K562 (cell line): ENCODE measurements around the gene CHPF2.

Experiments
- BDP1 ChIP-seq: IDR thresholded peaks from 3 replicates; pipeline ENCODE4 v1.6.1; 2011; ENCODE audit not compliant: insufficient read length, insufficient read depth
- CBX3 ChIP-seq, 2 experiments: IDR thresholded peaks; 1 replicate in 1 of 2; 2 replicates in 1 of 2; pipeline ENCODE4 v1.6.1; 2012; ENCODE audit warnings: inconsistent platforms in 2 of 2, low read length in 2 of 2, borderline replicate concordance in 1 of 2, control low read depth in 1 of 2
- CTCF ChIP-seq, 3 experiments: IDR thresholded peaks in 2 of 3; conservative IDR thresholded peaks in 1 of 3; 2 replicates each; pipeline ENCODE4 v1.5.1; 2011 to 2012; ENCODE audit warnings: low read length in 3 of 3, mild to moderate bottlenecking in 3 of 3, control low read depth in 2 of 3, improper control_type of control experiment in 1 of 3, inconsistent platforms in 1 of 3, low read depth in 1 of 3, mixed read lengths in 1 of 3, moderate library complexity in 1 of 3; ENCODE audit not compliant: insufficient read depth in 2 of 3
- GATA2 ChIP-seq: sonication (generic); formaldehyde crosslinking; IDR thresholded peaks from 2 replicates; pipeline ENCODE4 v1.4.0; 2020; ENCODE audit warnings: mild to moderate bottlenecking, missing genetic modification reagents
- MAFF ChIP-seq: IDR thresholded peaks from 2 replicates; pipeline ENCODE4 v1.6.1; 2012; ENCODE audit warnings: low read length, improper control_type of control experiment
- MAZ ChIP-seq, 2 experiments: fragments of 450-650 bp in 1 of 2; sonication (generic) in 1 of 2; formaldehyde crosslinking; IDR thresholded peaks in 1 of 2; conservative IDR thresholded peaks in 1 of 2; 2 replicates each; pipeline versions ENCODE4 v1.4.0 to v1.5.0; 2020; ENCODE audit warnings: mild to moderate bottlenecking in 1 of 2, missing genetic modification reagents in 1 of 2
- MXI1 ChIP-seq: IDR thresholded peaks from 2 replicates; pipeline ENCODE4 v1.6.1; 2011; ENCODE audit warnings: low read depth, mild to moderate bottlenecking, improper control_type of control experiment, low read length
- NFRKB ChIP-seq: fragments of 450-650 bp; IDR thresholded peaks from 2 replicates; pipeline ENCODE4 v1.6.1; 2016; ENCODE audit warnings: low read depth

GRCh38 chr7:151218170-151218569, 14.1 kb upstream of the CHPF2 start:
- TF ChIP-seq GATA2 (CRISPR knock-in tag) = no peak
- no peak for TF ChIP-seq MAZ (CRISPR knock-in tag; conservative IDR thresholded peaks at IDR 0.05 in 1 of 2, IDR thresholded peaks at IDR 0.05 in 1 of 2)
- no peak for TF ChIP-seq MAFF
- TF ChIP-seq CTCF (IDR thresholded peaks at IDR 0.05 in 2 of 3, conservative IDR thresholded peaks at IDR 0.05 in 1 of 3; ENCODE audit: insufficient read depth in 2 of 3, low read depth in 1 of 3, low read length in 3 of 3) = no peak
- no peak for TF ChIP-seq MXI1
- TF ChIP-seq BDP1 = no peak
- no peak for TF ChIP-seq CBX3 (IDR thresholded peaks at IDR 0.05; ENCODE audit: borderline replicate concordance in 1 of 2, low read length in 2 of 2)
- TF ChIP-seq NFRKB = no peak
